Uterus (tissue), 2 donors: ENCODE results near the gene KLF11.

Experiments
- POLR2A ChIP-seq, 2 donors: fragments of 450-650 bp; IDR thresholded peaks; one replicate each; pipeline ENCODE4 v1.6.1; 2016; ENCODE audit warnings: antibody characterized with exemption in 2 of 2, mild to moderate bottlenecking in 1 of 2, moderate library complexity in 1 of 2
- TF ChIP-seq, protein P1 (sequence below), 4 experiments: fragments of 200-600 bp in 2 of 4; fragments of 450-650 bp in 2 of 4; sonication (generic) in 2 of 4; IDR thresholded peaks; one replicate each; pipeline ENCODE4 v1.5.1; 2016 to 2019; ENCODE audit warnings: antibody characterized with exemption in 4 of 4, mild to moderate bottlenecking in 2 of 4, moderate library complexity in 1 of 4

DNA sequence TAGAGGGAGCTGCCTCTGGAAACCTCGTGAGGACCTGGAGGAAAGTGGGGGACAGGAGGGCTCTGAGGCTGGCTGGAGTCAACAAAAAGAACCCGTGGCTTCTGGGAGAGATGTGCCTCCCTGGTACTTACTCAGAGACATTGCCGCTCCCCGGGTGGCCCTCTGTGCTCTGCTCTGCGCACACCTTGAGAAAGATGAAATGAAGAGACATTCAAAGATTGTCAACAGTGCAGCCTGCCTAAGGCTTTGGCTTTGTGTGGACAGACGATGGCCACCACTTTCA lies 22.4 kb downstream of the KLF11 start:
- TF ChIP-seq, protein P1, sequence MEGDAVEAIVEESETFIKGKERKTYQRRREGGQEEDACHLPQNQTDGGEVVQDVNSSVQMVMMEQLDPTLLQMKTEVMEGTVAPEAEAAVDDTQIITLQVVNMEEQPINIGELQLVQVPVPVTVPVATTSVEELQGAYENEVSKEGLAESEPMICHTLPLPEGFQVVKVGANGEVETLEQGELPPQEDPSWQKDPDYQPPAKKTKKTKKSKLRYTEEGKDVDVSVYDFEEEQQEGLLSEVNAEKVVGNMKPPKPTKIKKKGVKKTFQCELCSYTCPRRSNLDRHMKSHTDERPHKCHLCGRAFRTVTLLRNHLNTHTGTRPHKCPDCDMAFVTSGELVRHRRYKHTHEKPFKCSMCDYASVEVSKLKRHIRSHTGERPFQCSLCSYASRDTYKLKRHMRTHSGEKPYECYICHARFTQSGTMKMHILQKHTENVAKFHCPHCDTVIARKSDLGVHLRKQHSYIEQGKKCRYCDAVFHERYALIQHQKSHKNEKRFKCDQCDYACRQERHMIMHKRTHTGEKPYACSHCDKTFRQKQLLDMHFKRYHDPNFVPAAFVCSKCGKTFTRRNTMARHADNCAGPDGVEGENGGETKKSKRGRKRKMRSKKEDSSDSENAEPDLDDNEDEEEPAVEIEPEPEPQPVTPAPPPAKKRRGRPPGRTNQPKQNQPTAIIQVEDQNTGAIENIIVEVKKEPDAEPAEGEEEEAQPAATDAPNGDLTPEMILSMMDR (IDR thresholded peaks at IDR 0.05) = no peak
- no peak for TF ChIP-seq POLR2A (IDR thresholded peaks at IDR 0.05)
